Mammary epithelial cell (primary cell): ENCODE data around the gene CDK12.

Source experiments
- CTCF ChIP-seq, 2 donors: IDR thresholded peaks in 1 of 2; conservative IDR thresholded peaks in 1 of 2; 2 replicates each; pipeline ENCODE4 v1.5.1; 2011 to 2012; ENCODE audit warnings: inconsistent platforms in 2 of 2, low read length in 2 of 2, mild to moderate bottlenecking in 2 of 2, control low read depth in 1 of 2, low read depth in 1 of 2; ENCODE audit not compliant: insufficient read depth in 1 of 2; ENCODE audit errors: extremely low read depth in 1 of 2
- EZH2 ChIP-seq: IDR thresholded peaks from 2 replicates; pipeline ENCODE4 v1.6.1; 2012; ENCODE audit warnings: low read length, inconsistent platforms, borderline replicate concordance

- no peak for TF ChIP-seq CTCF (conservative IDR thresholded peaks at IDR 0.05 in 1 of 2, IDR thresholded peaks at IDR 0.05 in 1 of 2; ENCODE audit: extremely low read depth in 1 of 2, insufficient read depth in 1 of 2, low read depth in 1 of 2, low read length in 2 of 2)
- TF ChIP-seq EZH2 = no peak
These were observed 73.6 kb downstream of the CDK12 start for GRCh38 chr17:39534768-39535405.
